Lower lobe of right lung (tissue), 2 donors: Measurements from ENCODE around the gene DIP2C. TPM values are rescaled to one million over a fixed set of nuclear protein-coding genes. Genes with fewer than 3 reads are reported as not detected.
A peak's percentile ranks its signal among the peaks of the same experiment; 100 is the strongest.

ENCODE experiments used
- ATAC-seq, 2 donors: fragments of 200-7000 bp; cut with Tn5 transposase; one replicate each; pipeline ENCODE4 v1.9.1; 2020 to 2022; ENCODE audit warnings: mild to moderate bottlenecking in 2 of 2, moderate library complexity in 2 of 2
- DNase-seq: peaks from one replicate; pipeline ENCODE4 v3.0.0-alpha.2; 2020
- H3K27ac ChIP-seq: fragments of 200-600 bp; one replicate; pipeline ENCODE4 v1.8.0; 2022
- H3K27me3 ChIP-seq: fragments of 200-600 bp; one replicate; pipeline ENCODE4 v1.8.0; 2022; ENCODE audit warnings: low read depth
- H3K36me3 ChIP-seq: fragments of 200-600 bp; one replicate; pipeline ENCODE4 v1.8.0; 2022; ENCODE audit warnings: mild to moderate bottlenecking
- H3K4me1 ChIP-seq: fragments of 200-600 bp; one replicate; pipeline ENCODE4 v1.8.0; 2022
- H3K4me3 ChIP-seq: fragments of 200-600 bp; one replicate; pipeline ENCODE4 v1.8.0; 2022; ENCODE audit warnings: mild to moderate bottlenecking
- H3K9me3 ChIP-seq: fragments of 200-600 bp; one replicate; pipeline ENCODE4 v1.8.0; 2022
- intact Hi-C: fragments of 100-400 bp; cut with DNase I; formaldehyde crosslinking; loops from one replicate; pipeline ENCODE4 v1.11.0; 2022
- total RNA-seq: library from RNA; stranded (reverse); fragmentation: NEBNext Ultra II Directional; extraction: Animal tissue kit (Norgen Biotek cat#: 25700); gene quantifications from one replicate; pipeline ENCODE4 v1.2.1, GENCODE V29; 2021
- TF ChIP-seq, protein P1 (sequence below): fragments of 200-600 bp; IDR thresholded peaks from one replicate; pipeline ENCODE4 v1.8.0; 2022; ENCODE audit warnings: antibody characterized with exemption, mild to moderate bottlenecking
- donor health status: DM: no; HTN: yes; CAD: no; lungs with severe emphysema.

Gene DIP2C
- total RNA-seq, 1 donor from 2014 or later, result 15.1 TPM

- TF ChIP-seq, protein P1, sequence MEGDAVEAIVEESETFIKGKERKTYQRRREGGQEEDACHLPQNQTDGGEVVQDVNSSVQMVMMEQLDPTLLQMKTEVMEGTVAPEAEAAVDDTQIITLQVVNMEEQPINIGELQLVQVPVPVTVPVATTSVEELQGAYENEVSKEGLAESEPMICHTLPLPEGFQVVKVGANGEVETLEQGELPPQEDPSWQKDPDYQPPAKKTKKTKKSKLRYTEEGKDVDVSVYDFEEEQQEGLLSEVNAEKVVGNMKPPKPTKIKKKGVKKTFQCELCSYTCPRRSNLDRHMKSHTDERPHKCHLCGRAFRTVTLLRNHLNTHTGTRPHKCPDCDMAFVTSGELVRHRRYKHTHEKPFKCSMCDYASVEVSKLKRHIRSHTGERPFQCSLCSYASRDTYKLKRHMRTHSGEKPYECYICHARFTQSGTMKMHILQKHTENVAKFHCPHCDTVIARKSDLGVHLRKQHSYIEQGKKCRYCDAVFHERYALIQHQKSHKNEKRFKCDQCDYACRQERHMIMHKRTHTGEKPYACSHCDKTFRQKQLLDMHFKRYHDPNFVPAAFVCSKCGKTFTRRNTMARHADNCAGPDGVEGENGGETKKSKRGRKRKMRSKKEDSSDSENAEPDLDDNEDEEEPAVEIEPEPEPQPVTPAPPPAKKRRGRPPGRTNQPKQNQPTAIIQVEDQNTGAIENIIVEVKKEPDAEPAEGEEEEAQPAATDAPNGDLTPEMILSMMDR, result no peak
- peaks cover 9% of the 10 kb centered on the region for H3K4me1 ChIP-seq
- H3K36me3 ChIP-seq, result peaks cover 34% of the 10 kb centered on the region
- intact Hi-C loops, result no loop called here
- no peak for DNase-seq
- H3K9me3 ChIP-seq, result no peaks in the 10 kb centered on the region
- H3K27ac ChIP-seq, result no peak overlapping the region
- H3K27me3 ChIP-seq, result no peaks in the 10 kb centered on the region
- H3K4me3 ChIP-seq, result no peak overlapping the region
- no peak for ATAC-seq
Measured at GRCh38 chr10:320771-321170, 368.7 kb downstream of the DIP2C start.

- Histone ChIP-seq H3K9me3 (no peaks in the 10 kb centered on the region), H3K27me3 (no peaks in the 10 kb centered on the region), H3K27ac (peak overlapping the region; percentile 31), H3K36me3 (peaks cover 21% of the 10 kb centered on the region), H3K4me1 (peaks cover 9% of the 10 kb centered on the region), H3K4me3 (no peak overlapping the region)
- TF ChIP-seq, protein P1, result no peak
- no peak for DNase-seq
- intact Hi-C loops, result no loop called here
- no peak for ATAC-seq
Measured at GRCh38 chr10:317926-318325, 371.5 kb downstream of the DIP2C start.

DNA sequence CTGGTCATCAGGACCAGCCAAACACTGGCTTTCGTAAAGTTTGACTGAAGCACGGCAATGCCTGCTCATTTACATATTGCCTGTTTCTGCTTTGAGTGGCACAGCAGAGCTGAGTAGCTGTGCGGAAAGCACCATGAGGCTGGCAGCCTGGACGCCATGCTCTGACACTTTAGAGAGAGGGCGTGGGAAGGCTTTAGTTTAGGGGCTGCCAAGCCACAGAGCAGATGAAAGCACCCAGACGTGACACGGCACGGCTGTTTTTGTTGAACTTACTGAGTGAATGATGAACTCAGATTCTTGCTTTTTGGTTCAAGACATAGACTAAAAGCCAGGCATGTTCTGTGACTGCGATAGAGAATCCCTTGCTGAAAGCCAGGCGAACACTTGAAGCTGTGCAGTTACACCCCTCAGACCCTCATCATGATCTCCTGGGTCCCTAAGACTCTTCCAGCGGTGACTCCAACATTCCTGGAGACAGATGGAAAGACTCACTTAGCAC is 372.1 kb downstream of the DIP2C start:
- Histone ChIP-seq H3K27ac (no peak overlapping the region), H3K27me3 (no peaks in the 10 kb centered on the region), H3K4me3 (no peak overlapping the region), H3K4me1 (peaks cover 9% of the 10 kb centered on the region), H3K36me3 (peaks cover 21% of the 10 kb centered on the region), H3K9me3 (no peaks in the 10 kb centered on the region)
- TF ChIP-seq, protein P1, result no peak
- peak; percentile 68 to 85 for ATAC-seq
- intact Hi-C loops, result no loop called here
- no peak for DNase-seq

GRCh38 chr10:316390-316789 is 373.1 kb downstream of the DIP2C start:
- intact Hi-C loops, result no loop called here
- no peak for ATAC-seq

GRCh38 chr10:314871-315270 is 374.6 kb downstream of the DIP2C start:
- peaks cover 17% of the 10 kb centered on the region for H3K36me3 ChIP-seq
- no peaks in the 10 kb centered on the region for H3K27me3 ChIP-seq
- DNase-seq (no peak), ATAC-seq (no peak)
- H3K27ac ChIP-seq, result no peak overlapping the region
- no peaks in the 10 kb centered on the region for H3K9me3 ChIP-seq
- no peak overlapping the region for H3K4me3 ChIP-seq
- H3K4me1 ChIP-seq, result peaks cover 9% of the 10 kb centered on the region
- TF ChIP-seq, protein P1, result no peak
- intact Hi-C loops, result no loop called here

More at GRCh38 chr10:316390-316789, 373.1 kb downstream of the DIP2C start:
- no peak overlapping the region for H3K4me3 ChIP-seq
- TF ChIP-seq, protein P1, result no peak
- no peak overlapping the region for H3K27ac ChIP-seq
- H3K9me3 ChIP-seq, result no peaks in the 10 kb centered on the region
- H3K36me3 ChIP-seq, result peaks cover 21% of the 10 kb centered on the region
- H3K27me3 ChIP-seq, result no peaks in the 10 kb centered on the region
- peaks cover 9% of the 10 kb centered on the region for H3K4me1 ChIP-seq
- DNase-seq, result no peak
